ENCODE data around the gene AADAC. TPM values are rescaled to one million over a fixed set of nuclear protein-coding genes. Genes with fewer than 3 reads are reported as not detected.

AADAC gene
- total and polyA plus RNA-seq, 7 donors = 0.14 to 0.71 TPM; not detected in 5

DNA sequence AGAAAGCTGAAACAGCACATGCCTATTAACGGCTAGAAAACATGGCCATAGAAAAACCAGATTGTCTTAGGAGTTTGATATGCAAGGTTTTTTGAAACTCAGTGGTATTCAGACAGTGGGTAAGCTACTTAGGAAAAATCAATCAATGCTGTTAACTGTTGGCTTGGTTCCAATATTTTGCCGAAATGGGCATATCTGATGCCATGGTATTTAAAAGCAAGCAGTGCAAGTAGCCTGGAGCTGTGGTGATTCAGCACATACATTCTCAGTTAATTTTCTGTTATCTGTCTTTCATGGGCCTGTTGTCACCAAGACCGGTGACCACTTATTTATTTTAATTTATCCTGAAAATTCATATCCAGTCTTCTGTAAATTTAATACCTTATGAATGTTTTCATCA is 42.2 kb downstream of the AADAC start:
- no peaks in the 10 kb centered on the region for H3K4me1 ChIP-seq
- ATAC-seq (no peak), DNase-seq (no peak)
- TF ChIP-seq, protein P1, sequence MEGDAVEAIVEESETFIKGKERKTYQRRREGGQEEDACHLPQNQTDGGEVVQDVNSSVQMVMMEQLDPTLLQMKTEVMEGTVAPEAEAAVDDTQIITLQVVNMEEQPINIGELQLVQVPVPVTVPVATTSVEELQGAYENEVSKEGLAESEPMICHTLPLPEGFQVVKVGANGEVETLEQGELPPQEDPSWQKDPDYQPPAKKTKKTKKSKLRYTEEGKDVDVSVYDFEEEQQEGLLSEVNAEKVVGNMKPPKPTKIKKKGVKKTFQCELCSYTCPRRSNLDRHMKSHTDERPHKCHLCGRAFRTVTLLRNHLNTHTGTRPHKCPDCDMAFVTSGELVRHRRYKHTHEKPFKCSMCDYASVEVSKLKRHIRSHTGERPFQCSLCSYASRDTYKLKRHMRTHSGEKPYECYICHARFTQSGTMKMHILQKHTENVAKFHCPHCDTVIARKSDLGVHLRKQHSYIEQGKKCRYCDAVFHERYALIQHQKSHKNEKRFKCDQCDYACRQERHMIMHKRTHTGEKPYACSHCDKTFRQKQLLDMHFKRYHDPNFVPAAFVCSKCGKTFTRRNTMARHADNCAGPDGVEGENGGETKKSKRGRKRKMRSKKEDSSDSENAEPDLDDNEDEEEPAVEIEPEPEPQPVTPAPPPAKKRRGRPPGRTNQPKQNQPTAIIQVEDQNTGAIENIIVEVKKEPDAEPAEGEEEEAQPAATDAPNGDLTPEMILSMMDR (IDR thresholded peaks at IDR 0.05) = no peak
- no peak overlapping the region for H3K27ac ChIP-seq
- no peaks in the 10 kb centered on the region for H3K36me3 ChIP-seq (ENCODE audit: insufficient read depth in 1 of 2, low read depth in 1 of 2)
- H3K9me3 ChIP-seq = no peaks in the 10 kb centered on the region
- H3K27me3 ChIP-seq (ENCODE audit: insufficient read depth in 3 of 3, low read length in 2 of 3) = no peaks in the 10 kb centered on the region
- H3K4me3 ChIP-seq = no peak overlapping the region
- 96 to 97% (median 97%) methylated on average over 3 of the region's 3 CpGs for WGBS, 3 donors
- intact Hi-C loops (cut with DNase I) = no loop called here

- 92 to 100% (median 95%) methylated on average over 2 of the region's 2 CpGs for WGBS, 3 donors
- ATAC-seq (no peak), DNase-seq (no peak)
- Histone ChIP-seq H3K4me1 (no peaks in the 10 kb centered on the region), H3K36me3 (ENCODE audit: insufficient read depth in 1 of 2, low read depth in 1 of 2) (no peaks in the 10 kb centered on the region), H3K27me3 (ENCODE audit: insufficient read depth in 3 of 3, low read length in 2 of 3) (no peaks in the 10 kb centered on the region), H3K4me3 (no peak overlapping the region), H3K27ac (no peak overlapping the region), H3K9me3 (no peaks in the 10 kb centered on the region)
- TF ChIP-seq, protein P1 (IDR thresholded peaks at IDR 0.05) = no peak
- intact Hi-C loops (cut with DNase I) = no loop called here
Observed at GRCh38 chr3:151856641-151857040, 42.7 kb downstream of the AADAC start.

- TF ChIP-seq, protein P1 (IDR thresholded peaks at IDR 0.05) = no peak
- Histone ChIP-seq H3K27me3 (ENCODE audit: insufficient read depth in 3 of 3, low read length in 2 of 3) (no peaks in the 10 kb centered on the region), H3K27ac (no peak overlapping the region), H3K9me3 (no peaks in the 10 kb centered on the region), H3K36me3 (ENCODE audit: insufficient read depth in 1 of 2, low read depth in 1 of 2) (no peaks in the 10 kb centered on the region), H3K4me1 (no peaks in the 10 kb centered on the region), H3K4me3 (no peak overlapping the region)
- DNase-seq (no peak), ATAC-seq (no peak)
- intact Hi-C loops (cut with DNase I) = no loop called here
- WGBS, 3 donors = 83 to 85% (median 84%) methylated on average over 2 of the region's 2 CpGs
Observed at GRCh38 chr3:151859233-151859673, 45.3 kb downstream of the AADAC start.

DNA sequence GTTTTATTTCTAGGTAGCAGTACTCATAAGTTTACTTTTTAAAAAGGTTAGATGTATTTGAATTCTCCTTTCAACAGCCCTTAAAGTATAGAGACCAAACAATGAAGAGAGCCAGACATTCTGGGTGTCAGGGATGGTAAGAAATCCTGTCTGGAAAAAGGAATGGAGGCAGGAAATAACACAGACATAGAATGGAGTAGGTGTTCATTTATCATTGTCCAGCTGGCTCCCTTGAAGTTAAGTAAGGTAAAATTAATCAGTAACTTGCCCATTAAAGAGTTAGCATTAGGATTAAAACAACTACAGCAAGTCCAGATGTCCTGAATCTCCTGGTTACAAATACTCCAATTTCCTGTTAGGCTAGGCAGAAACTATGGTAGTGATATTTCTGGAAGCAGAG is 46.0 kb downstream of the AADAC start:
- TF ChIP-seq, protein P1 (IDR thresholded peaks at IDR 0.05) = no peak
- intact Hi-C loops (cut with DNase I) = no loop called here
- ATAC-seq = no peak
- no peaks in the 10 kb centered on the region for H3K36me3 ChIP-seq (ENCODE audit: insufficient read depth in 1 of 2, low read depth in 1 of 2)
- H3K9me3 ChIP-seq = no peaks in the 10 kb centered on the region
- H3K27me3 ChIP-seq (ENCODE audit: insufficient read depth in 3 of 3, low read length in 2 of 3) = no peaks in the 10 kb centered on the region
- H3K4me3 ChIP-seq = no peak overlapping the region
- no peaks in the 10 kb centered on the region for H3K4me1 ChIP-seq
- DNase-seq = no peak
- no peak overlapping the region for H3K27ac ChIP-seq

- no peaks in the 10 kb centered on the region for H3K9me3 ChIP-seq
- H3K4me1 ChIP-seq = no peaks in the 10 kb centered on the region
- H3K27me3 ChIP-seq (ENCODE audit: insufficient read depth in 3 of 3, low read length in 2 of 3) = no peaks in the 10 kb centered on the region
- H3K4me3 ChIP-seq = no peak overlapping the region
- ATAC-seq (no peak), DNase-seq (no peak)
- 88 to 95% (median 90%) methylated on average over 2 of the region's 2 CpGs for WGBS, 3 donors
- H3K36me3 ChIP-seq (ENCODE audit: insufficient read depth in 1 of 2, low read depth in 1 of 2) = no peaks in the 10 kb centered on the region
- H3K27ac ChIP-seq = no peak overlapping the region
- intact Hi-C loops (cut with DNase I) = no loop called here
- TF ChIP-seq, protein P1 (IDR thresholded peaks at IDR 0.05) = no peak
Observed at GRCh38 chr3:151863611-151864010, 49.7 kb downstream of the AADAC start.
